Vagina (tissue), 2 donors: ENCODE results near the gene RAF1.

ENCODE experiments used
- CTCF ChIP-seq, 3 experiments: fragments of 450-650 bp in 2 of 3; fragments of 200-600 bp in 1 of 3; sonication (generic) in 1 of 3; IDR thresholded peaks; one replicate each; pipeline ENCODE4 v1.5.1; 2017 to 2019; ENCODE audit warnings: antibody characterized with exemption in 3 of 3, mild to moderate bottlenecking in 2 of 3, moderate library complexity in 2 of 3
- POLR2A ChIP-seq, 2 donors: fragments of 450-650 bp; IDR thresholded peaks; one replicate each; pipeline ENCODE4 v1.6.1; 2017; ENCODE audit warnings: antibody characterized with exemption in 2 of 2, mild to moderate bottlenecking in 2 of 2, moderate library complexity in 2 of 2

- TF ChIP-seq POLR2A (IDR thresholded peaks at IDR 0.05) (no peak), CTCF (IDR thresholded peaks at IDR 0.05) (no peak)
These were observed 45.5 kb downstream of the RAF1 start for GRCh38 chr3:12618426-12618825.
